Adrenal gland (tissue), 5 donors: ENCODE measurements around the gene GPC1.

Experiments
- CTCF ChIP-seq, 6 experiments: fragments of 450-650 bp in 4 of 6; fragments of 200-600 bp in 2 of 6; sonication (generic) in 1 of 6; IDR thresholded peaks; 1 replicate in 5 of 6; 2 replicates in 1 of 6; pipeline versions ENCODE4 v1.5.1 to v1.8.0; 2016 to 2021; ENCODE audit warnings: antibody characterized with exemption in 6 of 6, mild to moderate bottlenecking in 2 of 6, moderate library complexity in 1 of 6
- POLR2A ChIP-seq, 2 donors: fragments of 450-650 bp; IDR thresholded peaks; one replicate each; pipeline ENCODE4 v1.6.1; 2017; ENCODE audit warnings: antibody characterized with exemption in 2 of 2, mild to moderate bottlenecking in 2 of 2, moderate library complexity in 1 of 2
- donor health status: DM: no; HTN: no; CAD: no.

- no peak for TF ChIP-seq CTCF (IDR thresholded peaks at IDR 0.05)
- no peak for TF ChIP-seq POLR2A (IDR thresholded peaks at IDR 0.05)
These were observed 1.5 kb downstream of the GPC1 start for GRCh38 chr2:240436683-240437550.
